Activated naive CD4-positive, alpha-beta T cell treated with anti-CD3 and anti-CD28 coated beads for 36 hours (primary cell): ENCODE measurements around the gene TSC22D1. TPM values are rescaled to one million over a fixed set of nuclear protein-coding genes. Genes with fewer than 3 reads are reported as not detected.

Experiments
- CTCF ChIA-PET: fragments of 350-600 bp; sonication (Branson Sonifier 250); formaldehyde crosslinking; loops from one replicate; lab custom pipeline; 2021; ENCODE audit warnings: antibody characterized with exemption; lab: Charles Lee
- DNase-seq: peaks from one replicate; pipeline ENCODE4 v3.0.0-alpha.2; 2020
- H3K27ac Mint-ChIP-seq: one replicate; pipeline ENCODE4 v1.8.0; 2021; ENCODE audit warnings: mild to moderate bottlenecking, mixed read lengths
- H3K27me3 Mint-ChIP-seq: one replicate; pipeline ENCODE4 v1.8.0; 2021; ENCODE audit warnings: low read depth, mixed read lengths
- H3K36me3 Mint-ChIP-seq: one replicate; pipeline ENCODE4 v1.8.0; 2021; ENCODE audit warnings: low read depth, mixed read lengths
- H3K4me1 Mint-ChIP-seq: one replicate; pipeline ENCODE4 v1.8.0; 2021; ENCODE audit warnings: low read depth, mixed read lengths
- H3K4me3 Mint-ChIP-seq: one replicate; pipeline ENCODE4 v1.8.0; 2021; ENCODE audit warnings: mild to moderate bottlenecking, moderate library complexity, mixed read lengths
- H3K9me3 Mint-ChIP-seq: one replicate; pipeline ENCODE4 v1.8.0; 2021; ENCODE audit warnings: mixed read lengths
- intact Hi-C: fragments of 100-400 bp; cut with micrococcal nuclease; formaldehyde crosslinking; loops from one replicate; pipeline ENCODE4 v1.15.1; 2023
- total RNA-seq, 2 experiments: library from RNA; stranded (reverse); gene quantifications; one replicate each; pipeline ENCODE4 v1.2.3, GENCODE V29; 2021

The TSC22D1 gene
- total RNA-seq, 2 experiments from 2014 or later: 8.8 to 9.7 TPM

DNA sequence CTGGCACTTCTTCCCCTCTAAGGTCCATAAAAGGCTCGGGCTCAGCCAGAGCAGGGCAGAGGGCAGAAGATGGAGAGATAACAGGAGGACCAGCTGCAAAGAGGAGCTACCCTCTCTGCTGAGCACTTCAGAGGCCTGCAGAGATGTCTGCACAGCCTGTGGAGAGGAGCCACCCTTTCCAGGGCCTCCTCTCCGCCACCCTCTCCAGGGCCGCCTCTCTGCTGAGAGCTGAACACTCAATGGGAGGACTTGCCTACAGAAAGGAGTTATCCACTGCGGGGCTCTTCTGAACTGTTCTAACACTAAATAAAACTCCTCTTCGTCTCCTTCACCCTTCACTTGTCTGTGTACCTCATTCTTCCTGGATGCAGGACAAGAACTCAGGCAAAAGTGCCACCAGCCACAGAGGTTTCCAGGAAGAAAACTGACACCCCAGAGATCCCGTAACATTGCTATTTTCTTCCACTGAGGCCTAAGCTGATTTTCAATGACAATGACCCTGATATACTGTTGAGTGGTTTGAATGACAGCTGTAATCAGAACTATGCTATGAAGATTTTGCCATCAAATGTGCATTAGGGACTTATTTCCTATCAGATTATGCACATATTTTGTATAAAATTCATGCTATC is 16.2 kb upstream of the TSC22D1 start:
- CTCF ChIA-PET: no interaction called here
- no peaks in the 10 kb centered on the region for H3K36me3 Mint-ChIP-seq
- H3K4me1 Mint-ChIP-seq: no peaks in the 10 kb centered on the region
- intact Hi-C loops: no loop called here
- H3K27ac Mint-ChIP-seq: no peak overlapping the region
- no peak overlapping the region for H3K4me3 Mint-ChIP-seq
- no peaks in the 10 kb centered on the region for H3K9me3 Mint-ChIP-seq
- DNase-seq: no peak
- peaks cover 15% of the 10 kb centered on the region for H3K27me3 Mint-ChIP-seq

DNA sequence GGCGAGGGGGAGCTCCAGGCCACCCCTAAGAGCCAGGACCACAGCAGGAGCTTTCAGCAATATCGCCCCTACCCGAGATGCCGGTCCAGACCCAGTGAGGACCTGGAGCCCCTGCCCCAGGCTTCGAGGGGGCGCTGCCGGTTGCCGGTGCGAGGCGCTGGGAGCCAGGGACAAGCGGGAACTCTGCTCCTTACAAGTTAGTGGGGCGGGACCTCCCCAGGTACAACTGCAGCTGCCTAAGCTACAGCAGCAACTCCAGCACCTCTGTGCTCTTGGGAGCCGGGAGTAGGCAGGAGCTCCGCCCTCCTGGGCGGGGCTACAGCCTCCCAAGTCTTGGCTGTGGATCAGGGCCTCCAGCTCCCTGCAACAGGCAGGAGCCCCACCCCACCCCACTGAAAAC is 15.2 kb upstream of the TSC22D1 start:
- peaks cover 19% of the 10 kb centered on the region for H3K27me3 Mint-ChIP-seq
- no peak overlapping the region for H3K27ac Mint-ChIP-seq
- no peak overlapping the region for H3K4me3 Mint-ChIP-seq
- CTCF ChIA-PET: no interaction called here
- no peaks in the 10 kb centered on the region for H3K9me3 Mint-ChIP-seq
- no peaks in the 10 kb centered on the region for H3K36me3 Mint-ChIP-seq
- no peaks in the 10 kb centered on the region for H3K4me1 Mint-ChIP-seq
- intact Hi-C loops: no loop called here
- no peak for DNase-seq

- intact Hi-C loops: no loop called here
- no peak for DNase-seq
- Mint-ChIP-seq H3K27me3 (peaks cover 7% of the 10 kb centered on the region), H3K36me3 (no peaks in the 10 kb centered on the region), H3K4me1 (peaks cover 5% of the 10 kb centered on the region), H3K27ac (no peak overlapping the region), H3K4me3 (no peak overlapping the region), H3K9me3 (no peaks in the 10 kb centered on the region)
- CTCF ChIA-PET: no interaction called here
These were observed 7.0 kb upstream of the TSC22D1 start for GRCh38 chr13:44583137-44583536.

GRCh38 chr13:44578067-44578400 is 1.9 kb upstream of the TSC22D1 start:
- peaks cover 2% of the 10 kb centered on the region for H3K27me3 Mint-ChIP-seq
- H3K4me1 Mint-ChIP-seq: peaks cover 29% of the 10 kb centered on the region
- no peaks in the 10 kb centered on the region for H3K9me3 Mint-ChIP-seq
- peak overlapping the region; percentile 95 for H3K4me3 Mint-ChIP-seq
- intact Hi-C loops: loop anchor here (5.0 kb wide), 8 partner anchors 321 to 1474 kb away; partner anchors contain the start of genes COG3, SLC25A30 and ZC3H13
- CTCF ChIA-PET: no interaction called here
- H3K27ac Mint-ChIP-seq: peak overlapping the region; percentile 30
- DNase-seq: no peak
- H3K36me3 Mint-ChIP-seq: peaks cover 2% of the 10 kb centered on the region

- peaks cover 2% of the 10 kb centered on the region for H3K27me3 Mint-ChIP-seq
These were observed 1.3 kb upstream of the TSC22D1 start for GRCh38 chr13:44577236-44578066.

DNA sequence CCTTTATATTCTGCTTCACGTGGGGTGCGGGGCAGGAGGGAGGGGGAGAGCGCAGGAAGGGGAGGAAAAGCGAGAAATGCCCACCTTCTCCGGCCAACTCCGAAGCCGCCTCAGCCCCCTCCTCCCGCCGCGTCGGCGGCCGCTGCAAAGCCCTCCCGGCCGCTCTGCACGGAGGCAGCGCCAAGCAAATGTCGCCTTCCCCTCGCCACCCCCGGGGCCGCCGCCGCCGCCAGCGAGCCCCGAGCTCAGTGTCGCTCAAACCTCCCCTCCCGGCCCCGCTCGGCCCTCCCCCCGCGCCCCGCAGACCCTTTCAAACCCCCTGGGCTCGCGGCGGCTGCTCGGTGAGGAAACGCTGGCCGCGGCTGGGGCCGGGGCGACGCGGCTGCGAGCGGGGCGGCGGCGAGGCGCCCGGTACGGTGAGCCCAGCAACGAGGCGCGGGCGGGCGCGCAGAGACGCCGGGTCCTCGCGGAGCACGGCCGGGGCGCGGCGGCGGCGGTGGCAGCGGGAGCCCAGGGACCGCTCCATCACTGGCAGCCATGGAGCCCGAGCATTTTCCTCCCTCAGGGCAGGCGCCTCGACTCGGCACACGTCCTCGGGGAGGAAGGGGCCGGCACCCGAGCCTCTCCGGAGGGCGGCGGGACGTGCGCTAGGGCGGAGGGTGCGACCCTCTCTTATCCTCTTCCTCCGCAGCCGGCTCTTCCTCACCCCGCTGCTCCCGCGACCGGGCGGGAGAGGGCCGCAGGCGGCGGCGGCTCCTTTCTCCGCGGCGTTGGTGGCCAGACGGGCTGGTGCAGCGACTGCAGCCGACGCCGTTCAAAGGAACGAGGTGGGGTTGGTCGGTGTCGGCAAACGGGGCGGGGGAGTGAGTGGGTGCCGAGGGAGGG is 463 bp upstream of the TSC22D1 start:
- Mint-ChIP-seq H3K9me3 (no peaks in the 10 kb centered on the region), H3K36me3 (peaks cover 2% of the 10 kb centered on the region), H3K27me3 (peaks cover 2% of the 10 kb centered on the region), H3K4me1 (peaks cover 41% of the 10 kb centered on the region), H3K4me3 (peak overlapping the region; percentile 95), H3K27ac (peak overlapping the region; percentile 88)
- intact Hi-C loops: loop anchor here (1.0 to 5.0 kb wide), 18 partner anchors 54 to 1584 kb away; partner anchors contain the start of genes COG3, EPSTI1, GPALPP1 and GTF2F2
- peak; percentile 17 for DNase-seq
- CTCF ChIA-PET: interaction anchor here (1.2 kb wide), 1 partner anchor 93 kb away, joined by 3 read pairs; no protein-coding TSS in a partner anchor

More at GRCh38 chr13:44577236-44578066, 1.3 kb upstream of the TSC22D1 start:
- Mint-ChIP-seq H3K9me3 (no peaks in the 10 kb centered on the region), H3K36me3 (peaks cover 2% of the 10 kb centered on the region), H3K27ac (peak overlapping the region; percentile 88), H3K4me3 (peak overlapping the region; percentile 95), H3K4me1 (peaks cover 34% of the 10 kb centered on the region)
- intact Hi-C loops: loop anchor here (1.0 to 5.0 kb wide), 18 partner anchors 55 to 1585 kb away; partner anchors contain the start of genes COG3, EPSTI1, GPALPP1 and GTF2F2
- peak; percentile 95 for DNase-seq
- CTCF ChIA-PET: no interaction called here

- H3K27ac Mint-ChIP-seq: no peak overlapping the region
- no peak for DNase-seq
- peak overlapping the region; percentile 91 for H3K4me3 Mint-ChIP-seq
- CTCF ChIA-PET: interaction anchor here (0.6 to 2.1 kb wide), 2 partner anchors 92 to 1059 kb away, joined by 3 to 5 read pairs; no protein-coding TSS in a partner anchor
- peaks cover 2% of the 10 kb centered on the region for H3K27me3 Mint-ChIP-seq
- intact Hi-C loops: loop anchor here (5.0 kb wide), 8 partner anchors 318 to 1477 kb away; partner anchors contain the start of genes COG3, SLC25A30 and ZC3H13
- H3K36me3 Mint-ChIP-seq: peaks cover 2% of the 10 kb centered on the region
- H3K4me1 Mint-ChIP-seq: peaks cover 41% of the 10 kb centered on the region
- no peaks in the 10 kb centered on the region for H3K9me3 Mint-ChIP-seq
These were observed 1.1 kb downstream of the TSC22D1 start for GRCh38 chr13:44575035-44575434.

GRCh38 chr13:44574466-44574855 is 1.7 kb downstream of the TSC22D1 start:
- Mint-ChIP-seq H3K9me3 (no peaks in the 10 kb centered on the region), H3K4me3 (no peak overlapping the region), H3K27ac (no peak overlapping the region), H3K36me3 (peaks cover 2% of the 10 kb centered on the region), H3K4me1 (peaks cover 45% of the 10 kb centered on the region), H3K27me3 (peaks cover 2% of the 10 kb centered on the region)
- intact Hi-C loops: no loop called here
- DNase-seq: no peak
- CTCF ChIA-PET: interaction anchor here (0.6 to 2.1 kb wide), 3 partner anchors 37 to 1059 kb away, joined by 3 to 5 read pairs (median 3); no protein-coding TSS in a partner anchor

GRCh38 chr13:44573790-44574465 is 2.2 kb downstream of the TSC22D1 start:
- Mint-ChIP-seq H3K9me3 (no peaks in the 10 kb centered on the region), H3K27me3 (peaks cover 2% of the 10 kb centered on the region), H3K36me3 (peaks cover 2% of the 10 kb centered on the region), H3K4me1 (peaks cover 47% of the 10 kb centered on the region), H3K27ac (no peak overlapping the region), H3K4me3 (no peak overlapping the region)
- CTCF ChIA-PET: interaction anchor here (1.1 to 2.1 kb wide), 4 partner anchors 17 to 95 kb away, joined by 3 to 5 read pairs (median 4); no protein-coding TSS in a partner anchor
- peak; percentile 20 for DNase-seq
- intact Hi-C loops: no loop called here

- no peak overlapping the region for H3K4me3 Mint-ChIP-seq
- CTCF ChIA-PET: interaction anchor here (1.2 to 2.1 kb wide), 3 partner anchors 16 to 94 kb away, joined by 3 to 5 read pairs (median 4); no protein-coding TSS in a partner anchor
- intact Hi-C loops: no loop called here
- DNase-seq: no peak
- no peak overlapping the region for H3K27ac Mint-ChIP-seq
- H3K4me1 Mint-ChIP-seq: peaks cover 49% of the 10 kb centered on the region
- H3K36me3 Mint-ChIP-seq: peaks cover 2% of the 10 kb centered on the region
- H3K9me3 Mint-ChIP-seq: no peaks in the 10 kb centered on the region
- no peaks in the 10 kb centered on the region for H3K27me3 Mint-ChIP-seq
These were observed 3.1 kb downstream of the TSC22D1 start for GRCh38 chr13:44573071-44573470.

DNA sequence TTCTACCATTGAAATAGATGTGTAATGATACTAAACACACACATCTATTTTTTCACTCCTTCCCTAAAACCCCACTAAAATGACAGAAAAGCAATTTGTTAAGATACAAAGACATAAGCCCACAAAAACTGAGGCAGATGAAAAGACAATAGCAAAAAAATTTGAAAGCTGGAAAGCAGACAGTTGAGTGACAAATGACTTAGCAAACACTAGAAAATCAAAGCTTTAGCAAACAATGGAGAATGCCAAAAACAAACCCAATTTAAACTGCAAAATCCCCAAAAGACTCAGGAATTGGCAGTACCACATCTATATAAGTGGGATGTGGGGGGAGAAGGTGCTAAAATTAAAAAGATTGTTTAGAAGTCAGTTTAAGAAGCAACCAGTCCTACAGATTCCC is 9.5 kb downstream of the TSC22D1 start:
- Mint-ChIP-seq H3K27me3 (no peaks in the 10 kb centered on the region), H3K36me3 (no peaks in the 10 kb centered on the region), H3K4me3 (no peak overlapping the region), H3K4me1 (peaks cover 27% of the 10 kb centered on the region), H3K9me3 (no peaks in the 10 kb centered on the region), H3K27ac (no peak overlapping the region)
- CTCF ChIA-PET: no interaction called here
- DNase-seq: no peak
- intact Hi-C loops: no loop called here
